Mammary epithelial cell (primary cell): Measurements from ENCODE around the gene ZSCAN21.

Experiments
- CTCF ChIP-seq, 2 donors: IDR thresholded peaks in 1 of 2; conservative IDR thresholded peaks in 1 of 2; 2 replicates each; pipeline ENCODE4 v1.5.1; 2011 to 2012; ENCODE audit warnings: inconsistent platforms in 2 of 2, low read length in 2 of 2, mild to moderate bottlenecking in 2 of 2, control low read depth in 1 of 2, low read depth in 1 of 2; ENCODE audit not compliant: insufficient read depth in 1 of 2; ENCODE audit errors: extremely low read depth in 1 of 2
- EZH2 ChIP-seq: IDR thresholded peaks from 2 replicates; pipeline ENCODE4 v1.6.1; 2012; ENCODE audit warnings: low read length, inconsistent platforms, borderline replicate concordance

- no peak for TF ChIP-seq CTCF (conservative IDR thresholded peaks at IDR 0.05 in 1 of 2, IDR thresholded peaks at IDR 0.05 in 1 of 2; ENCODE audit: extremely low read depth in 1 of 2, insufficient read depth in 1 of 2, low read depth in 1 of 2, low read length in 2 of 2)
- TF ChIP-seq EZH2, result no peak
Observed at GRCh38 chr7:100100420-100101015, 50.9 kb downstream of the ZSCAN21 start.
